PC-3 (cell line): Measurements from ENCODE around the gene ZSCAN31.

Experiments used
- EZH2 ChIP-seq: fragments of 300-600 bp; sonication (generic); IDR thresholded peaks from one replicate; pipeline ENCODE4 v1.6.1; 2017; ENCODE audit warnings: antibody characterized with exemption, mild to moderate bottlenecking, low read length; ENCODE audit not compliant: unreplicated experiment
- TF ChIP-seq, protein P1 (sequence below): fragments of 300-600 bp; sonication (generic); conservative IDR thresholded peaks from 2 replicates; pipeline ENCODE4 v1.5.1; 2017; ENCODE audit warnings: antibody characterized with exemption, low read depth, mild to moderate bottlenecking, low read length

DNA sequence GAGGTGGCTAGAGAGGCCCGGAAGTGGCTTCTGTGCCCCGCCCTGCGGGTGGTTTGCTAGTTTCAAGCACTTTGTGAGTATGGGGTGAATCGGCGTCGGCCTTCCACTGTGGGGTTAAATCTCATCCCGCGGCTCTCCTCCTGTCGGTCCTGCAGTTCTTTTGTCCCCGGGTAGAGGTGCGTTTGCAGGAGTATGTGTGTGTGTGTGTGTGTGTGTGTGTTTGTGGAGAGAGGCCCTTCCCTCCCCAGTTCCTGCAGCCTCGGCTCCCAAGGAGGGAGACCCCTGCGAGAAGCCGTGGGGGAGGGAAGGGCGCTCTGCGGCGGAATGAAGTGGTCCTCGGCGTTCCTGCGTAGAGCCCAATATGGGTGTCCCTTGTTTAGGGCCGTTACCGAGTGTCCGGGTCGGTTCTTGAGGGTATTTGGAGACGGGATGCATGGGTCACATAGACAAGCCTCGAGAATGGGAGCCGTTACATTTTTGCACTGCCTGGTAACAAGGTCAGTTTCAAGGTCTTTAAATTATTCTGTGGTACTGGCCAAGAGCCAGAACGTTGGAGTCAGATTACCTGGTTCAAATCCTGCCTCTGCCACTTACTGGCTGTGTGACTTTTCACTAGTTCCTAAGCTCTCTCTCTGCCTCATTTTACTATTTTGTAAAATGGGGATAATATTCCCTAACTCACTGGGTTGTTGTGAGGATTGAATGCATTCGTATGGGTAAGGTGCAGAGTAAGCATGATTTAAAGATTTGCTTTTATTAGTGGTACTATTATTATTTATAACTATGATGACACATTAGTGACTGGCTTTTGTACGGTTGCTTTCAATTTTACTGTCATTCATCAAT, 14.2 kb upstream of the ZSCAN31 start, which contains the start of gene ZKSCAN3:
- TF ChIP-seq, protein P1, sequence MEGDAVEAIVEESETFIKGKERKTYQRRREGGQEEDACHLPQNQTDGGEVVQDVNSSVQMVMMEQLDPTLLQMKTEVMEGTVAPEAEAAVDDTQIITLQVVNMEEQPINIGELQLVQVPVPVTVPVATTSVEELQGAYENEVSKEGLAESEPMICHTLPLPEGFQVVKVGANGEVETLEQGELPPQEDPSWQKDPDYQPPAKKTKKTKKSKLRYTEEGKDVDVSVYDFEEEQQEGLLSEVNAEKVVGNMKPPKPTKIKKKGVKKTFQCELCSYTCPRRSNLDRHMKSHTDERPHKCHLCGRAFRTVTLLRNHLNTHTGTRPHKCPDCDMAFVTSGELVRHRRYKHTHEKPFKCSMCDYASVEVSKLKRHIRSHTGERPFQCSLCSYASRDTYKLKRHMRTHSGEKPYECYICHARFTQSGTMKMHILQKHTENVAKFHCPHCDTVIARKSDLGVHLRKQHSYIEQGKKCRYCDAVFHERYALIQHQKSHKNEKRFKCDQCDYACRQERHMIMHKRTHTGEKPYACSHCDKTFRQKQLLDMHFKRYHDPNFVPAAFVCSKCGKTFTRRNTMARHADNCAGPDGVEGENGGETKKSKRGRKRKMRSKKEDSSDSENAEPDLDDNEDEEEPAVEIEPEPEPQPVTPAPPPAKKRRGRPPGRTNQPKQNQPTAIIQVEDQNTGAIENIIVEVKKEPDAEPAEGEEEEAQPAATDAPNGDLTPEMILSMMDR, result no peak
- TF ChIP-seq EZH2, result no peak
